Psoas muscle (tissue), 8 donors: Measurements from ENCODE around the gene S1PR1. TPM values are rescaled to one million over a fixed set of nuclear protein-coding genes. Genes with fewer than 3 reads are reported as not detected.

ENCODE experiments used
- ATAC-seq, 4 donors: fragments of 200-7000 bp; cut with Tn5 transposase; one replicate each; pipeline ENCODE4 v1.9.1; 2020; ENCODE audit warnings: moderate library complexity in 3 of 4, mild to moderate bottlenecking in 2 of 4
- DNase-seq, 2 donors: peaks; one replicate each; pipeline ENCODE4 v3.0.0-alpha.2; 2020
- H3K27ac ChIP-seq: fragments of 200-600 bp; one replicate; pipeline ENCODE4 v1.8.0; 2022
- H3K27me3 ChIP-seq, 3 donors: fragments of 200-600 bp in 1 of 3; one replicate each; pipeline versions ENCODE4 v1.6.1 to v1.8.0; 2013 to 2022; ENCODE audit warnings: low read length in 2 of 3, mild to moderate bottlenecking in 2 of 3, moderate library complexity in 1 of 3; ENCODE audit not compliant: insufficient read depth in 3 of 3
- H3K36me3 ChIP-seq, 2 donors: fragments of 200-600 bp in 1 of 2; one replicate each; pipeline versions ENCODE4 v1.6.1 to v1.8.0; 2013 to 2022; ENCODE audit warnings: low read depth in 1 of 2, mild to moderate bottlenecking in 1 of 2, moderate library complexity in 1 of 2; ENCODE audit not compliant: insufficient read depth in 1 of 2
- H3K4me1 ChIP-seq: fragments of 200-600 bp; one replicate; pipeline ENCODE4 v1.8.0; 2022
- H3K4me3 ChIP-seq: fragments of 200-600 bp; one replicate; pipeline ENCODE4 v1.8.0; 2022; ENCODE audit warnings: mild to moderate bottlenecking
- H3K9me3 ChIP-seq: fragments of 200-600 bp; one replicate; pipeline ENCODE4 v1.8.0; 2022
- CTCF ChIP-seq: fragments of 200-600 bp; IDR thresholded peaks from one replicate; pipeline ENCODE4 v1.8.0; 2022; ENCODE audit warnings: antibody characterized with exemption
- WGBS, 3 donors: extraction: QIAGEN DNeasy Blood & Tissue Kit; methylation state at CpG; one replicate each; pipeline versions ENCODE4 v1.1.6 to v1.1.7; 2013; 5-methylcytosine and 5-hydroxymethylcytosine counted together
- intact Hi-C, 2 donors: fragments of 100-400 bp; cut with DNase I; formaldehyde crosslinking; loops; one replicate each; pipeline versions ENCODE4 v1.11.0 to v1.14.2; 2022
- polyA plus RNA-seq, 3 donors: library from polyadenylated mRNA; stranded (reverse); fragments of 200-250 nt; gene quantifications; one replicate each; pipeline ENCODE4 v1.2.3, GENCODE V29; 2013
- total RNA-seq, 4 donors: library from RNA; stranded (reverse); fragmentation: NEBNext Ultra II Directional in 2 of 4; extraction: Animal tissue kit (Norgen Biotek cat#: 25700) in 2 of 4; gene quantifications; one replicate each; pipeline versions ENCODE4 v1.2.1 to v1.2.4, GENCODE V29; 2021 to 2023
- donor health status: healthy with polysubstance abuse.
- donor health status: DM: no; HTN: no; CAD: no; lungs with moderate emphysema.
- donor health status: Bipolar disorder and iron deficiency.
- donor health status: healthy.
- donor health status: DM: yes; HTN: yes; CAD: no.
- donor health status: DM: no; HTN: no; CAD: no.
- donor health status: DM: no; HTN: no; CAD: no.
- donor health status: DM: yes; HTN: yes; CAD: no.

Gene S1PR1
- total and polyA plus RNA-seq, 7 donors = 21.9 to 35.7 (median 25.8) TPM

- no peaks in the 10 kb centered on the region for H3K4me1 ChIP-seq
- no peak overlapping the region for H3K27ac ChIP-seq
- no peak for ATAC-seq
- peaks cover 0 to 4% (median 0%) of the 10 kb centered on the region in 3 donors for H3K27me3 ChIP-seq
- H3K4me3 ChIP-seq = no peak overlapping the region
- intact Hi-C loops = no loop called here
- TF ChIP-seq CTCF = no peak
- H3K9me3 ChIP-seq = no peaks in the 10 kb centered on the region
- DNase-seq = no peak
- no peaks in the 10 kb centered on the region for H3K36me3 ChIP-seq
- 78 to 85% (median 81%) methylated on average over 11 of the region's 11 CpGs for WGBS, 3 donors
Measured at GRCh38 chr1:101219924-101220870, 16.6 kb upstream of the S1PR1 start.

GRCh38 chr1:101220906-101221305, 15.9 kb upstream of the S1PR1 start:
- H3K4me3 ChIP-seq = no peak overlapping the region
- no peak for ATAC-seq
- intact Hi-C loops = no loop called here
- H3K36me3 ChIP-seq = no peaks in the 10 kb centered on the region
- peaks cover 0 to 4% (median 0%) of the 10 kb centered on the region in 3 donors for H3K27me3 ChIP-seq
- H3K9me3 ChIP-seq = no peaks in the 10 kb centered on the region
- 84 to 89% (median 88%) methylated on average over 4 of the region's 4 CpGs for WGBS, 3 donors
- no peaks in the 10 kb centered on the region for H3K4me1 ChIP-seq
- no peak overlapping the region for H3K27ac ChIP-seq
- no peak for DNase-seq
- no peak for TF ChIP-seq CTCF

- no peak for ATAC-seq
- Histone ChIP-seq H3K27ac (no peak overlapping the region), H3K36me3 (no peaks in the 10 kb centered on the region), H3K27me3 (peaks cover 0 to 4% (median 0%) of the 10 kb centered on the region in 3 donors), H3K9me3 (no peaks in the 10 kb centered on the region), H3K4me1 (no peaks in the 10 kb centered on the region), H3K4me3 (no peak overlapping the region)
- TF ChIP-seq CTCF = no peak
- WGBS, 3 donors = 77 to 98% (median 92%) methylated on average over 1 of the region's 1 CpG
- no peak for DNase-seq
- intact Hi-C loops = no loop called here
Measured at GRCh38 chr1:101221945-101222429, 14.8 kb upstream of the S1PR1 start.

- Histone ChIP-seq H3K4me1 (no peaks in the 10 kb centered on the region), H3K9me3 (no peaks in the 10 kb centered on the region), H3K36me3 (no peaks in the 10 kb centered on the region), H3K4me3 (no peak overlapping the region), H3K27me3 (peaks cover 0 to 4% (median 0%) of the 10 kb centered on the region in 3 donors), H3K27ac (no peak overlapping the region)
- ATAC-seq = no peak
- no peak for TF ChIP-seq CTCF
- intact Hi-C loops = no loop called here
- DNase-seq = no peak
- 57 to 65% (median 58%) methylated on average over 2 of the region's 2 CpGs for WGBS, 3 donors
Measured at GRCh38 chr1:101227837-101228236, 9.0 kb upstream of the S1PR1 start.
